ENCODE measurements around the gene ANKIB1.
A peak's percentile ranks its signal among the peaks of the same experiment; 100 is the strongest.
"Not testable (repeated sequence)": the region's sequence is repeated elsewhere in the genome, so short reads cannot be mapped to it uniquely, and the experiment has no call there.

ANKIB1 gene

GRCh38 chr7:92245487-92246359, at the start of gene ANKIB1, which contains the start of gene KRIT1:
Gene ANKIB1, plus strand, starts transcription at chr7:92245974. Its CDS starts 49,005 bp downstream, at chr7:92294979.
Gene KRIT1, minus strand, starts transcription at chr7:92245914. Its CDS starts 3,779 bp downstream, at chr7:92242135.
- DNase-seq (ENCODE audit: low spot score), result peak; percentile 95

GRCh38 chr7:92200791-92201190, 45.0 kb upstream of the ANKIB1 start:
- no peak for DNase-seq (ENCODE audit: low spot score)

GRCh38 chr7:92205987-92206386, 39.8 kb upstream of the ANKIB1 start:
- no peak for DNase-seq (ENCODE audit: low spot score)

GRCh38 chr7:92206672-92207071, 39.1 kb upstream of the ANKIB1 start:
- no peak for DNase-seq (ENCODE audit: low spot score)

GRCh38 chr7:92221766-92222165, 24.0 kb upstream of the ANKIB1 start:
- no peak for DNase-seq (ENCODE audit: low spot score)

GRCh38 chr7:92226981-92227380, 18.8 kb upstream of the ANKIB1 start:
- no peak for DNase-seq (ENCODE audit: low spot score)

GRCh38 chr7:92228100-92228499, 17.7 kb upstream of the ANKIB1 start:
- no peak for DNase-seq (ENCODE audit: low spot score)

GRCh38 chr7:92228742-92229141, 17.0 kb upstream of the ANKIB1 start:
- DNase-seq (ENCODE audit: low spot score), result no peak

- DNase-seq (ENCODE audit: low spot score), result no peak
These were observed 15.2 kb upstream of the ANKIB1 start for GRCh38 chr7:92230547-92230946.

- DNase-seq (ENCODE audit: low spot score), result no peak
These were observed 2.8 kb upstream of the ANKIB1 start for GRCh38 chr7:92242972-92243371.

- DNase-seq (ENCODE audit: low spot score), result no peak
These were observed 827 bp upstream of the ANKIB1 start for GRCh38 chr7:92244808-92245486.

- peak; percentile 66 for DNase-seq (ENCODE audit: low spot score)
These were observed 757 bp downstream of the ANKIB1 start for GRCh38 chr7:92246360-92247101.

- no peak for DNase-seq (ENCODE audit: low spot score)
These were observed 4.8 kb downstream of the ANKIB1 start for GRCh38 chr7:92250603-92251002.

- DNase-seq (ENCODE audit: low spot score), result no peak
These were observed 5.4 kb downstream of the ANKIB1 start for GRCh38 chr7:92251181-92251580.

GRCh38 chr7:92253251-92253650, 7.5 kb downstream of the ANKIB1 start:
- no peak for DNase-seq (ENCODE audit: low spot score)

GRCh38 chr7:92254800-92255199, 9.0 kb downstream of the ANKIB1 start:
- DNase-seq (ENCODE audit: low spot score), result not testable (repeated sequence)

- DNase-seq (ENCODE audit: low spot score), result no peak
These were observed 9.5 kb downstream of the ANKIB1 start for GRCh38 chr7:92255308-92255707.

GRCh38 chr7:92259062-92259461, 13.3 kb downstream of the ANKIB1 start:
- DNase-seq (ENCODE audit: low spot score), result no peak

GRCh38 chr7:92259610-92260247, 14.0 kb downstream of the ANKIB1 start:
- no peak for DNase-seq (ENCODE audit: low spot score)

- no peak for DNase-seq (ENCODE audit: low spot score)
These were observed 14.5 kb downstream of the ANKIB1 start for GRCh38 chr7:92260248-92260781.

- no peak for DNase-seq (ENCODE audit: low spot score)
These were observed 20.9 kb downstream of the ANKIB1 start for GRCh38 chr7:92266415-92267241.

Data from left forelimb (tissue), 1 donor.